ENCODE measurements around the gene NT5M. TPM values are rescaled to one million over a fixed set of nuclear protein-coding genes. Genes with fewer than 3 reads are reported as not detected.

Gene NT5M
- total RNA-seq, 1 donor from 2014 or later, result 6.0 TPM

- intact Hi-C loops (cut with micrococcal nuclease), result loop anchor here (5.0 to 10.0 kb wide), 2 partner anchors 127 to 314 kb away; no protein-coding TSS in a partner anchor
These were observed 1.5 kb upstream of the NT5M start for GRCh38 chr17:17301659-17302058.

- intact Hi-C loops (cut with micrococcal nuclease), result loop anchor here (1.0 to 10.0 kb wide), 4 partner anchors 67 to 317 kb away; partner anchors contain the start of genes FLCN and MPRIP
These were observed 796 bp downstream of the NT5M start for GRCh38 chr17:17303847-17304490.

GRCh38 chr17:17304521-17304985, 1.4 kb downstream of the NT5M start:
- intact Hi-C loops (cut with micrococcal nuclease), result loop anchor here (2.0 to 10.0 kb wide), 3 partner anchors 130 to 317 kb away; partner anchors contain the start of gene MPRIP

- intact Hi-C loops (cut with micrococcal nuclease), result loop anchor here (1.0 to 10.0 kb wide), 3 partner anchors 25 to 263 kb away; partner anchors contain the start of gene MPRIP
These were observed 2.2 kb downstream of the NT5M start for GRCh38 chr17:17305281-17305801.

- intact Hi-C loops (cut with micrococcal nuclease), result loop anchor here (10.0 kb wide), 1 partner anchor 135 kb away; no protein-coding TSS in a partner anchor
These were observed 6.2 kb downstream of the NT5M start for GRCh38 chr17:17309356-17309755.

- intact Hi-C loops (cut with micrococcal nuclease), result loop anchor here (2.0 kb wide), 2 partner anchors 173 to 315 kb away; no protein-coding TSS in a partner anchor
These were observed 10.3 kb downstream of the NT5M start for GRCh38 chr17:17313350-17313991.

- intact Hi-C loops (cut with micrococcal nuclease), result no loop called here
These were observed 11.4 kb downstream of the NT5M start for GRCh38 chr17:17314501-17315071.

GRCh38 chr17:17315142-17315821, 12.1 kb downstream of the NT5M start:
- intact Hi-C loops (cut with micrococcal nuclease), result no loop called here

- intact Hi-C loops (cut with micrococcal nuclease), result no loop called here
These were observed 17.2 kb downstream of the NT5M start for GRCh38 chr17:17320188-17320910.

GRCh38 chr17:17320911-17321220, 17.7 kb downstream of the NT5M start:
- intact Hi-C loops (cut with micrococcal nuclease), result no loop called here

- intact Hi-C loops (cut with micrococcal nuclease), result no loop called here
These were observed 18.3 kb downstream of the NT5M start for GRCh38 chr17:17321356-17322025.

GRCh38 chr17:17322516-17323510, 19.6 kb downstream of the NT5M start:
- intact Hi-C loops (cut with micrococcal nuclease), result no loop called here

GRCh38 chr17:17324616-17325015, 21.4 kb downstream of the NT5M start:
- intact Hi-C loops (cut with micrococcal nuclease), result no loop called here

GRCh38 chr17:17325228-17325627, 22.1 kb downstream of the NT5M start:
- intact Hi-C loops (cut with micrococcal nuclease), result no loop called here

- intact Hi-C loops (cut with micrococcal nuclease), result no loop called here
These were observed 22.6 kb downstream of the NT5M start for GRCh38 chr17:17325816-17326215.

GRCh38 chr17:17326275-17326875, 23.2 kb downstream of the NT5M start:
- intact Hi-C loops (cut with micrococcal nuclease), result no loop called here

GRCh38 chr17:17328251-17328650, 25.1 kb downstream of the NT5M start:
- intact Hi-C loops (cut with micrococcal nuclease), result no loop called here

- intact Hi-C loops (cut with micrococcal nuclease), result no loop called here
These were observed 38.3 kb downstream of the NT5M start for GRCh38 chr17:17341452-17341851.
